ENCODE measurements around the gene OOSP3.
A peak's percentile ranks its signal among the peaks of the same experiment; 100 is the strongest.
"Not testable (repeated sequence)": the region's sequence is repeated elsewhere in the genome, so short reads cannot be mapped to it uniquely, and the experiment has no call there.

Gene OOSP3

DNA sequence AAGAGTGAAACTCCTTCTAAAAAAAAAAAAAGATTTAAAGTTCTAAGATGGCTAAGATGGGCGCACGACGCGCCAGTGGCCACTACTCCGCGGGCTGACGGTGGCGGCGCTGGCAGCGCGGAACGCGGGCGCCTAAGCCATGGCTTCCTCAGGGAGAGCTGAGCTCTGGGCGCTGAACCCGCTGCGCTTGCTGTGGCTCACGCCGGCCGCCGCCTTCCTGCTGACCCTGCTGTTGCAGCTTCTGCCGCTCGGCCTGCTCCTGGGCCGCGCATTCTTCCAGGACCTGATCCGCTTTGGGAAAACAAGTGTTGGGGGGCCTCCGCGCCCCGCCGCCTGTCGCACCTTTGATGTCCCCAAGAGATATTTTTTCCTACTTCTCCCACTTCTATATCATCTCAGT lies 19.5 kb downstream of the OOSP3 start:
- in situ Hi-C loops (cut with HindIII; ENCODE audit: low pct_ligation_motif_present, low sequenced_read_pairs) = no loop called here

DNA sequence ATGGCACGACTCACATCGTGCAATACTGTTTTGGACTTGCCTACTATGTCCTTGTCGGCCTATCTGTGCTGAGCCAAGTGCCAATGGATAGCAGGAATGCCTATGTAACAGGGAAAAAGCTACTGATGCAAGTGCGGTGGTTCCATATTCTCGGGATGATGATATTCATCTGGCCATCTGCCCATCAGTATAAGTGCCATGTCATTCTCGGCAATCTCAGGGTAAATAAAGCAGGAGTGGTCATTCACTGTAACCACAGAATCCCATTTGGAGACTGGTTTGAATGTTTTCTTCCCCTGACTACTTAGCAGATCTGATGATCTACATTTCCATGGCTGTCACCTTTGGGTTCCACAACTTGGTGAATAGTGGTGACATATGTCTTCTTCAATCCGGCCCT lies 20.1 kb downstream of the OOSP3 start:
- H3K27me3 ChIP-seq (replicated peaks) = no peaks in the 10 kb centered on the region
- TF ChIP-seq, protein P1, sequence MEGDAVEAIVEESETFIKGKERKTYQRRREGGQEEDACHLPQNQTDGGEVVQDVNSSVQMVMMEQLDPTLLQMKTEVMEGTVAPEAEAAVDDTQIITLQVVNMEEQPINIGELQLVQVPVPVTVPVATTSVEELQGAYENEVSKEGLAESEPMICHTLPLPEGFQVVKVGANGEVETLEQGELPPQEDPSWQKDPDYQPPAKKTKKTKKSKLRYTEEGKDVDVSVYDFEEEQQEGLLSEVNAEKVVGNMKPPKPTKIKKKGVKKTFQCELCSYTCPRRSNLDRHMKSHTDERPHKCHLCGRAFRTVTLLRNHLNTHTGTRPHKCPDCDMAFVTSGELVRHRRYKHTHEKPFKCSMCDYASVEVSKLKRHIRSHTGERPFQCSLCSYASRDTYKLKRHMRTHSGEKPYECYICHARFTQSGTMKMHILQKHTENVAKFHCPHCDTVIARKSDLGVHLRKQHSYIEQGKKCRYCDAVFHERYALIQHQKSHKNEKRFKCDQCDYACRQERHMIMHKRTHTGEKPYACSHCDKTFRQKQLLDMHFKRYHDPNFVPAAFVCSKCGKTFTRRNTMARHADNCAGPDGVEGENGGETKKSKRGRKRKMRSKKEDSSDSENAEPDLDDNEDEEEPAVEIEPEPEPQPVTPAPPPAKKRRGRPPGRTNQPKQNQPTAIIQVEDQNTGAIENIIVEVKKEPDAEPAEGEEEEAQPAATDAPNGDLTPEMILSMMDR (IDR thresholded peaks at IDR 0.05; ENCODE audit: low read depth, low read length, missing control alignments) = no peak
- DNase-seq = peak; percentile 19
- H3K27ac ChIP-seq = peak overlapping the region; percentile 82
- no peak overlapping the region for H3K4me3 ChIP-seq (ENCODE audit: low read depth, low read length)
- H3K36me3 ChIP-seq (replicated peaks) = no peaks in the 10 kb centered on the region
- in situ Hi-C loops (cut with HindIII; ENCODE audit: low pct_ligation_motif_present, low sequenced_read_pairs) = no loop called here

More for the DNA sequence above, 19.5 kb downstream of the OOSP3 start:
- no peak for DNase-seq
- Histone ChIP-seq H3K4me3 (ENCODE audit: low read depth, low read length) (no peak overlapping the region), H3K36me3 (replicated peaks) (no peaks in the 10 kb centered on the region), H3K27ac (no peak overlapping the region), H3K27me3 (replicated peaks) (no peaks in the 10 kb centered on the region)
- TF ChIP-seq, protein P1 (IDR thresholded peaks at IDR 0.05; ENCODE audit: low read depth, low read length, missing control alignments) = no peak

DNA sequence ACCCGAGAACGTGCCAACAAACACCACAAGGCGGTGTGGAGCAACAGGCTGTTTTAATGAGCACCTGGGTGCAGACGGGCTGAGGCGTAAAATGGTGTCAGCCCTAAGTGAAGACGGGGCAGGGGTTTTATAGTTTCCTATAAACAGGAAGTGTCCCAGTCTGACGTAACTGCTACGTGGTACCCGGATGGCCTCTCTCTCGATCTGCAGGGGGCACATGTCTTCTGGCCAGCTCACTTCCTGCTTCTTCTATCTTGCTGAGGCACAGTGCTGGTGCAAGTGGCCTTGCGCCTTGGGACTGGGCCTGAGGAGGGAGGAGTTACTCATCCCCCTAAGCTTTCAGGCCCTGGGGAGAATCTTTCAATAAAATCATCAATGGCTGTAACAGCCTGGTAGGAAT lies 20.9 kb downstream of the OOSP3 start:
- DNase-seq = peak; percentile 71
- Histone ChIP-seq H3K27ac (peak overlapping the region; percentile 82), H3K36me3 (replicated peaks) (no peaks in the 10 kb centered on the region), H3K4me3 (ENCODE audit: low read depth, low read length) (no peak overlapping the region), H3K27me3 (replicated peaks) (no peaks in the 10 kb centered on the region)
- TF ChIP-seq, protein P1 (IDR thresholded peaks at IDR 0.05; ENCODE audit: low read depth, low read length, missing control alignments) = no peak
- in situ Hi-C loops (cut with HindIII; ENCODE audit: low pct_ligation_motif_present, low sequenced_read_pairs) = no loop called here

- Histone ChIP-seq H3K27ac (peak overlapping the region; percentile 82), H3K36me3 (replicated peaks) (no peaks in the 10 kb centered on the region), H3K27me3 (replicated peaks) (no peaks in the 10 kb centered on the region), H3K4me3 (ENCODE audit: low read depth, low read length) (no peak overlapping the region)
- TF ChIP-seq, protein P1 (IDR thresholded peaks at IDR 0.05; ENCODE audit: low read depth, low read length, missing control alignments) = no peak
- no peak for DNase-seq
- in situ Hi-C loops (cut with HindIII; ENCODE audit: low pct_ligation_motif_present, low sequenced_read_pairs) = no loop called here
Observed at GRCh38 chr11:59900366-59901126, 22.0 kb downstream of the OOSP3 start.

- in situ Hi-C loops (cut with HindIII; ENCODE audit: low pct_ligation_motif_present, low sequenced_read_pairs) = no loop called here
- peak overlapping the region; percentile 82 for H3K27ac ChIP-seq
- peak; percentile 95 for DNase-seq
Observed at GRCh38 chr11:59901306-59901705, 22.7 kb downstream of the OOSP3 start.

GRCh38 chr11:59903569-59903968 lies 25.0 kb downstream of the OOSP3 start:
- DNase-seq; H3K27me3 ChIP-seq (replicated peaks); H3K4me3 ChIP-seq (ENCODE audit: low read depth, low read length); in situ Hi-C loops (cut with HindIII; ENCODE audit: low pct_ligation_motif_present, low sequenced_read_pairs); H3K27ac ChIP-seq; H3K36me3 ChIP-seq (replicated peaks): not testable (repeated sequence)

More at GRCh38 chr11:59901306-59901705, 22.7 kb downstream of the OOSP3 start:
- Histone ChIP-seq H3K27me3 (replicated peaks) (no peaks in the 10 kb centered on the region), H3K4me3 (ENCODE audit: low read depth, low read length) (no peak overlapping the region), H3K36me3 (replicated peaks) (no peaks in the 10 kb centered on the region)
- TF ChIP-seq, protein P1 (IDR thresholded peaks at IDR 0.05; ENCODE audit: low read depth, low read length, missing control alignments) = no peak

All from brain microvascular endothelial cell (primary cell).